OCI-LY1 (cell line): ENCODE results near the gene CSF2.

ENCODE experiments used
- H2AFZ ChIP-seq: fragments of 200-600 bp; sonication (generic), shearing (Covaris generic); 2 replicates; pipeline ENCODE4 v1.6.0; 2014; ENCODE audit warnings: antibody characterized with exemption, mild to moderate bottlenecking, low read length
- H3F3A ChIP-seq: fragments of 200-600 bp; sonication (generic), shearing (Covaris generic); 2 replicates; pipeline ENCODE4 v1.6.0; 2014; ENCODE audit warnings: mild to moderate bottlenecking, antibody characterized with exemption, low read length, moderate library complexity; ENCODE audit not compliant: insufficient read depth
- H3K27ac ChIP-seq: fragments of 200-600 bp; sonication (generic); 2 replicates; pipeline ENCODE4 v1.5.1; 2014; ENCODE audit warnings: low read length, mixed run types, mild to moderate bottlenecking, low read depth; ENCODE audit not compliant: poor library complexity, severe bottlenecking
- H3K27me3 ChIP-seq: fragments of 200-600 bp; sonication (generic); 2 replicates; pipeline ENCODE4 v1.6.0; 2014; ENCODE audit warnings: antibody characterized with exemption, mild to moderate bottlenecking, low read length, moderate library complexity; ENCODE audit not compliant: insufficient read depth
- H3K36me3 ChIP-seq: fragments of 200-600 bp; sonication (generic); 2 replicates; pipeline ENCODE4 v1.6.1; 2014; ENCODE audit warnings: mild to moderate bottlenecking, antibody characterized with exemption, low read length, moderate library complexity, mixed read lengths; ENCODE audit not compliant: insufficient read depth
- H3K4me1 ChIP-seq: fragments of 200-600 bp; sonication (generic); 2 replicates; pipeline ENCODE4 v1.5.1; 2014; ENCODE audit warnings: mild to moderate bottlenecking, low read length, moderate library complexity; ENCODE audit not compliant: insufficient read depth, severe bottlenecking
- H3K4me2 ChIP-seq: fragments of 200-600 bp; sonication (generic), shearing (Covaris generic); 2 replicates; pipeline ENCODE4 v1.6.1; 2014; ENCODE audit warnings: low read length
- H3K4me3 ChIP-seq: fragments of 200-600 bp; sonication (generic); 2 replicates; pipeline ENCODE4 v1.5.1; 2014; ENCODE audit warnings: low read length, low read depth, mild to moderate bottlenecking, mixed read lengths; ENCODE audit not compliant: poor library complexity, severe bottlenecking
- H3K79me2 ChIP-seq: fragments of 200-600 bp; shearing (Covaris generic); 2 replicates; pipeline ENCODE4 v1.6.1; 2016; ENCODE audit warnings: mixed run types, low read length, mixed read lengths; ENCODE audit not compliant: insufficient read depth
- H3K9ac ChIP-seq: fragments of 200-600 bp; sonication (generic), shearing (Covaris generic); 2 replicates; pipeline ENCODE4 v1.6.1; 2014; ENCODE audit warnings: mild to moderate bottlenecking, low read length, mixed read lengths
- H3K9me2 ChIP-seq: fragments of 200-600 bp; sonication (generic), shearing (Covaris generic); 2 replicates; pipeline ENCODE4 v1.6.1; 2014; ENCODE audit warnings: low read depth, mild to moderate bottlenecking, low read length, mixed read lengths
- H3K9me3 ChIP-seq: fragments of 200-600 bp; shearing (Covaris generic); 2 replicates; pipeline ENCODE4 v1.6.1; 2014; ENCODE audit warnings: low read length, mixed read lengths
- H4K20me1 ChIP-seq: fragments of 200-600 bp; sonication (generic), shearing (Covaris generic); 2 replicates; pipeline ENCODE4 v1.6.0; 2016; ENCODE audit warnings: mild to moderate bottlenecking, low read length; ENCODE audit not compliant: insufficient read depth
- EZH2 ChIP-seq: fragments of 200-600 bp; sonication (generic), shearing (Covaris generic); IDR thresholded peaks from 2 replicates; pipeline ENCODE4 v1.8.0; 2017; ENCODE audit warnings: borderline replicate concordance, mixed run types, mild to moderate bottlenecking, antibody characterized with exemption, low read length, moderate library complexity, mixed read lengths
- TF ChIP-seq, protein P1 (sequence below): fragments of 200-600 bp; sonication (generic), shearing (Covaris generic); IDR thresholded peaks from 2 replicates; pipeline ENCODE4 v1.5.1; 2017; ENCODE audit warnings: mild to moderate bottlenecking, antibody characterized with exemption, low read length, moderate library complexity, mixed read lengths

Gene CSF2

GRCh38 chr5:132046880-132047299 is 26.7 kb upstream of the CSF2 start:
- Histone ChIP-seq H3K4me2 (no peak overlapping the region), H3F3A (no peaks in the 10 kb centered on the region), H3K36me3 (no peaks in the 10 kb centered on the region), H3K79me2 (no peaks in the 10 kb centered on the region), H3K9ac (no peak overlapping the region), H3K4me1 (no peaks in the 10 kb centered on the region), H3K27ac (no peak overlapping the region), H3K27me3 (peaks cover 8% of the 10 kb centered on the region; the same call in 1 of the 2 replicates), H3K4me3 (no peak overlapping the region), H4K20me1 (no peaks in the 10 kb centered on the region), H2AFZ (no peak overlapping the region), H3K9me3 (no peaks in the 10 kb centered on the region), H3K9me2 (no peaks in the 10 kb centered on the region)
- no peak for TF ChIP-seq EZH2
- TF ChIP-seq, protein P1, sequence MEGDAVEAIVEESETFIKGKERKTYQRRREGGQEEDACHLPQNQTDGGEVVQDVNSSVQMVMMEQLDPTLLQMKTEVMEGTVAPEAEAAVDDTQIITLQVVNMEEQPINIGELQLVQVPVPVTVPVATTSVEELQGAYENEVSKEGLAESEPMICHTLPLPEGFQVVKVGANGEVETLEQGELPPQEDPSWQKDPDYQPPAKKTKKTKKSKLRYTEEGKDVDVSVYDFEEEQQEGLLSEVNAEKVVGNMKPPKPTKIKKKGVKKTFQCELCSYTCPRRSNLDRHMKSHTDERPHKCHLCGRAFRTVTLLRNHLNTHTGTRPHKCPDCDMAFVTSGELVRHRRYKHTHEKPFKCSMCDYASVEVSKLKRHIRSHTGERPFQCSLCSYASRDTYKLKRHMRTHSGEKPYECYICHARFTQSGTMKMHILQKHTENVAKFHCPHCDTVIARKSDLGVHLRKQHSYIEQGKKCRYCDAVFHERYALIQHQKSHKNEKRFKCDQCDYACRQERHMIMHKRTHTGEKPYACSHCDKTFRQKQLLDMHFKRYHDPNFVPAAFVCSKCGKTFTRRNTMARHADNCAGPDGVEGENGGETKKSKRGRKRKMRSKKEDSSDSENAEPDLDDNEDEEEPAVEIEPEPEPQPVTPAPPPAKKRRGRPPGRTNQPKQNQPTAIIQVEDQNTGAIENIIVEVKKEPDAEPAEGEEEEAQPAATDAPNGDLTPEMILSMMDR: no peak

GRCh38 chr5:132049093-132049492 is 24.5 kb upstream of the CSF2 start:
- Histone ChIP-seq H3K36me3 (no peaks in the 10 kb centered on the region), H3K27ac (no peak overlapping the region), H2AFZ (no peak overlapping the region), H3K9me2 (no peaks in the 10 kb centered on the region), H3K4me3 (no peak overlapping the region), H3K9ac (no peak overlapping the region), H3K9me3 (no peaks in the 10 kb centered on the region), H3K79me2 (no peaks in the 10 kb centered on the region), H4K20me1 (no peaks in the 10 kb centered on the region), H3K27me3 (peaks cover 12% of the 10 kb centered on the region; the same call in 1 of the 2 replicates), H3F3A (no peaks in the 10 kb centered on the region), H3K4me1 (no peaks in the 10 kb centered on the region), H3K4me2 (no peak overlapping the region)
- TF ChIP-seq EZH2: no peak
- TF ChIP-seq, protein P1: no peak

- Histone ChIP-seq H3K9me2 (no peaks in the 10 kb centered on the region), H3K9ac (no peak overlapping the region), H3K27me3 (peaks cover 12% of the 10 kb centered on the region; the same call in 1 of the 2 replicates), H3K9me3 (no peaks in the 10 kb centered on the region), H3K27ac (no peak overlapping the region), H3K36me3 (no peaks in the 10 kb centered on the region), H3K4me1 (no peaks in the 10 kb centered on the region), H3K4me2 (no peak overlapping the region), H2AFZ (no peak overlapping the region), H4K20me1 (no peaks in the 10 kb centered on the region), H3F3A (no peaks in the 10 kb centered on the region), H3K79me2 (no peaks in the 10 kb centered on the region), H3K4me3 (no peak overlapping the region)
- TF ChIP-seq, protein P1: no peak
- no peak for TF ChIP-seq EZH2
Observed at GRCh38 chr5:132049559-132049958, 24.0 kb upstream of the CSF2 start.
